ENCODE measurements around the gene OLFML2B.

Gene OLFML2B

DNA sequence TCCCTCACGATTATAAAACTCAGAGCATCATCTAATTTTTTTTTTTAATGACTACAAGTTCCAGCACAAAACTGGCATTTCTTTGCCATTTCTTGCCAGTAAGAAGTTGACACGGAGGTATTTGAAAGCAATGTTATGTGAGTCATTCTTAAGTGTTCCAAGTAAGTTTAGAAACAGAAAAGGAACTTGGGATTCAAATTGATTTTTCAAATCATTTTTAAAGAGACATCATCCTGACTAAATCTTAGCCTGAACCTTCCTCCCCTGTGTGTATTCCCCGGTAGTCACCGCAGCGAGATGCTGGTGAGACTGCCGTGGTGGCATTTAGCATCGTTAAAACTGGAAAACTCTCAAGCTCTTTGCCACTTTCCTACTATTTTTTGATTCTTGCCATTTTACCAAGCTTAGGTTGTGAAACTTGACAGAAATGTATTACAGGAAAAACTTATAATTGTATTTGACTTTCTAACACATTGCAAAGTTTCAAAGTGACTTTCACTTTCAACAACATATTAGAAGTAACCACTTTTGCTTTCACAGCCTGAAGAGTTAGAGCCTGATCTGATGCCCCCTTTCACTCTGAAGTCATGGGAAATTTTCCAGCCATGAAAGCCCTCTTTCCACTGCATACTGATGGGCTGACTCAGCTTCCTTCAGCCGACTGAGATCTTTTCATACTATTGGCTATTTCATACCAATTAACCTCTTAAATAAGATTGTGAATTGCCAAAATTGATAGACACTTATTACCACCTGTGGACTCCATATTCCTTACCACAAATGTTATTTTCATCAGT lies 61.4 kb downstream of the OLFML2B start:
- H3K4me3 ChIP-seq (ENCODE audit: low read length) = peak overlapping the region; percentile 33

DNA sequence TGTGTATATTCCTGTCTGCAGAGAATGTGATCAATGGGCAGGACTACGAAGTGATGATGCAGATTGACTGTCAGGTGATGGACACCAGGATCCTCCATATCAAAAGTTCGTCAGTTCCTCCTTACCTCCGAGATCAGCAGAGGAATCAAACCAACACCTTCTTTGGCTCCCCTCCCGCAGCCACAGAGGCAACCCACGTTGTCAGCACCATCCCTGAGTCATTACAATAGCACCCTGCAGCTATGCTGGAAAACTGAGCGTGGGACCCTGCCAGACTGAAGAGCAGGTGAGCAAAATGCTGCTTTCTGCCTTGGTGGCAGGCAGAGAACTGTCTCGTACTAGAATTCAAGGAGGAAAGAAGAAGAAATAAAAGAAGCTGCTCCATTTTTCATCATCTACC lies 65.2 kb downstream of the OLFML2B start:
- DNase-seq (ENCODE audit: low read depth) = no peak
- H3K4me3 ChIP-seq (ENCODE audit: low read length) = no peak overlapping the region
- TF ChIP-seq, protein P1, sequence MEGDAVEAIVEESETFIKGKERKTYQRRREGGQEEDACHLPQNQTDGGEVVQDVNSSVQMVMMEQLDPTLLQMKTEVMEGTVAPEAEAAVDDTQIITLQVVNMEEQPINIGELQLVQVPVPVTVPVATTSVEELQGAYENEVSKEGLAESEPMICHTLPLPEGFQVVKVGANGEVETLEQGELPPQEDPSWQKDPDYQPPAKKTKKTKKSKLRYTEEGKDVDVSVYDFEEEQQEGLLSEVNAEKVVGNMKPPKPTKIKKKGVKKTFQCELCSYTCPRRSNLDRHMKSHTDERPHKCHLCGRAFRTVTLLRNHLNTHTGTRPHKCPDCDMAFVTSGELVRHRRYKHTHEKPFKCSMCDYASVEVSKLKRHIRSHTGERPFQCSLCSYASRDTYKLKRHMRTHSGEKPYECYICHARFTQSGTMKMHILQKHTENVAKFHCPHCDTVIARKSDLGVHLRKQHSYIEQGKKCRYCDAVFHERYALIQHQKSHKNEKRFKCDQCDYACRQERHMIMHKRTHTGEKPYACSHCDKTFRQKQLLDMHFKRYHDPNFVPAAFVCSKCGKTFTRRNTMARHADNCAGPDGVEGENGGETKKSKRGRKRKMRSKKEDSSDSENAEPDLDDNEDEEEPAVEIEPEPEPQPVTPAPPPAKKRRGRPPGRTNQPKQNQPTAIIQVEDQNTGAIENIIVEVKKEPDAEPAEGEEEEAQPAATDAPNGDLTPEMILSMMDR (conservative IDR thresholded peaks at IDR 0.05; ENCODE audit: low read depth, low read length) = no peak

More for the DNA sequence above, 61.4 kb downstream of the OLFML2B start:
- peak; percentile 76 for DNase-seq (ENCODE audit: low read depth)
- TF ChIP-seq, protein P1 (conservative IDR thresholded peaks at IDR 0.05; ENCODE audit: low read depth, low read length) = no peak

DNA sequence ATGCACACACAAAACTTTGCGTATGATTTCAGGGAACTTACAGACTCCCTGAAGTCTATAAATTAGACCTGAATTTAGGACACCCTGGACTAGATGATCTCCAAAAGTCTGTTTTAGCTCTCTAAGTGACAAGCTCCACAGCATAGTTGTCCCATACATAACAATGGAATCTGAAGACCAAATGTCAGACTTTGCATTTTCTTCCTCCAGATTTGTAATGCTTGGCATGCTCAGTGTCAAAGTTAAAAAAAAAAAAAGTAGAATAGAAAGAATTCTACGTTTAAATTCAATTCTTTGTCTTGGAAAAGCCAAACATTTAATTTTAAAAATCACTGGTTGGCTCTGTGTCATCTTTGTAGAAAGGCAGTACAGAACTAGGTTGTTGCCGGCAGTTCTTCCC lies 66.7 kb downstream of the OLFML2B start:
- TF ChIP-seq, protein P1 (conservative IDR thresholded peaks at IDR 0.05; ENCODE audit: low read depth, low read length) = no peak
- no peak overlapping the region for H3K4me3 ChIP-seq (ENCODE audit: low read length)
- no peak for DNase-seq (ENCODE audit: low read depth)

DNA sequence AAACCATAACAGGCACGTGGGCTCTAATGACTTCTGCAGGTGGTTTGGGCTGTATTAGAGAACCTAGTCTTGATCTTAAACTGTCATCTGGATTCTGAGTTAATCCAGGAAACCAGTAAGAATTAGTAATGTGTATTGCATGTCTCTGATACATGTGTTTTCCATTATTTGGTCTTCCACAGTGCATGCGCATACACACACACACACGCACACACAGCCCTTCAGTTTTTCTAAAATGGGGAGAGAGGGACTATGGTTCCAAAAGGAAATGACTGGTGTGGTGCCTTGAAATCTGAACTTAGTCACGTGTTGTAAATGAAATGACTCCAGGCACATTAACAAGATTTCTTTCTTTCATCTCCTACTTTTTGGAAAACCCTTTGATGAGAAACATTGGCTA lies 67.6 kb downstream of the OLFML2B start:
- DNase-seq (ENCODE audit: low read depth) = no peak
- H3K4me3 ChIP-seq (ENCODE audit: low read length) = no peak overlapping the region
- TF ChIP-seq, protein P1 (conservative IDR thresholded peaks at IDR 0.05; ENCODE audit: low read depth, low read length) = no peak

DNA sequence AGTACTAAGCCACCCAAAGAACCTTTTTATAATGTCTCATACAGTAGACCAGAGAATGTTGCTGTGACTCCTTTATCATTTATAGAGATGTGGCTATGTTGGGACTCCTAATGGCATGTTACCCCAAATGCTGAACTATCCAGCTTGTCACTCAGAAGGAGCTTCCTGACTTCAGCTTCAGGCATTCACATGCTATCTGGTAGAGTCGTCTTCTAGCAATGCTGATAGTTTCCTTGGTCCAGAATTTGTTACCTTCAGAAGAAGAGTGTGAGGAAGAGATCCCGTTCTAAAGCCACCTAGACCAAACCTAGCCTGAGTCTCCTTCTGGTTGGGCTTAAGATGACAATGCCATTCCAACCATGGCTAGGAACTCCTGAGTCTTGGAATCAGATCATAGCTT lies 68.1 kb downstream of the OLFML2B start:
- DNase-seq (ENCODE audit: low read depth) = no peak
- H3K4me3 ChIP-seq (ENCODE audit: low read length) = no peak overlapping the region
- TF ChIP-seq, protein P1 (conservative IDR thresholded peaks at IDR 0.05; ENCODE audit: low read depth, low read length) = no peak

DNA sequence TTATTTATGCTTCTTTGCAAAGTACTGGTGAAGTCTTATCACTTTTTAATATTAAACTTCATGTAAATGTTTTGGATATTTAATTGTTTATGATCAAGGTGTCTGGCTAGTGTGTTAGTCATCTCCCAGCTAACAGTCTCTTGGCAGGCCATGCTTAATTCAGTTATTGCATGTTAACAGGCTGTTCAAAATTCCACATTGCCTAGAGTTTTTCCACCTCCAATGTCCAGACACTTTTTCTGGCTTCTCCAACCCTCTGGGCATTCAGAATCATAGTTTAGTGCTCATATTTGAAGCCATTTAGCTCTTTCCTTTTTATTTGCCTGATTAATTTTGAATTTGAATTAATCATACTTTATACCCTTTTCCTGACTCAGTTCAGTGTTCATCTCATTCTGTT lies 69.2 kb downstream of the OLFML2B start:
- no peak for DNase-seq (ENCODE audit: low read depth)
- H3K4me3 ChIP-seq (ENCODE audit: low read length) = no peak overlapping the region
- TF ChIP-seq, protein P1 (conservative IDR thresholded peaks at IDR 0.05; ENCODE audit: low read depth, low read length) = no peak

DNA sequence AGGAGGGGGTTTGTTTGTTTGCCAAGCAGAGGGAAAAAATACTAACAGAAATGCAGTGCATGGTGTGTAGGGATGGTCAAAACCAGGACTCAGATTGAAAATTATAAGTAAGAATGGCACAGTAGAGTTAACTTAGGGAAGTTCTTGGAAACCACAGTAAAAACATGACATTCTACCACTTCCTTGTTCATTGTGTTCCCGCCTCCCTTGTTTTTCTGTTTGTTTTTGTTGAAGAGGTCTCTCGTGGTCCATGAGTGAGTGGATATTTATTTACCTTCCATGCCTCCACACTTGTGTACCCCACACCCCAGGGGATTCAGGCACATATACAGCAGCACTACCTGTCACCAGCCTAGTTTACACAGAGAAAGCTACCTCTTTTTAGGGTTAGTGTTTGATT lies 69.6 kb downstream of the OLFML2B start:
- no peak overlapping the region for H3K4me3 ChIP-seq (ENCODE audit: low read length)
- TF ChIP-seq, protein P1 (conservative IDR thresholded peaks at IDR 0.05; ENCODE audit: low read depth, low read length) = no peak
- no peak for DNase-seq (ENCODE audit: low read depth)
